Activated CD8-positive, alpha-beta memory T cell treated with anti-CD3 and anti-CD28 coated beads, Interleukin-2, amount 10 ng/mL, durations not matched to agents 7 days and 5 days (primary cell): ENCODE results near the gene PEX1. TPM values are rescaled to one million over a fixed set of nuclear protein-coding genes. Genes with fewer than 3 reads are reported as not detected.

Source experiments
- ATAC-seq: fragments of 150-1000 bp; cut with Tn5 transposase; one replicate; pipeline ENCODE4 v1.10.0; 2021; ENCODE audit warnings: moderate library complexity
- CTCF ChIA-PET: fragments of 350-600 bp; sonication (Branson Sonifier 250); formaldehyde crosslinking; loops from one replicate; lab custom pipeline; 2021; ENCODE audit warnings: antibody characterized with exemption; lab: Charles Lee
- DNase-seq: peaks from one replicate; pipeline ENCODE4 v3.0.0-alpha.2; 2020
- H3K27ac Mint-ChIP-seq: one replicate; pipeline ENCODE4 v1.8.0; 2021; ENCODE audit warnings: mild to moderate bottlenecking, mixed read lengths
- H3K27me3 Mint-ChIP-seq: one replicate; pipeline ENCODE4 v1.8.0; 2021; ENCODE audit warnings: mixed read lengths
- H3K36me3 Mint-ChIP-seq: one replicate; pipeline ENCODE4 v1.8.0; 2021; ENCODE audit warnings: mild to moderate bottlenecking, mixed read lengths
- H3K4me1 Mint-ChIP-seq: one replicate; pipeline ENCODE4 v1.8.0; 2021; ENCODE audit warnings: mixed read lengths
- H3K4me3 Mint-ChIP-seq: one replicate; pipeline ENCODE4 v1.8.0; 2021; ENCODE audit warnings: mild to moderate bottlenecking, moderate library complexity, mixed read lengths
- H3K9me3 Mint-ChIP-seq: one replicate; pipeline ENCODE4 v1.8.0; 2022; ENCODE audit warnings: low read depth, mixed read lengths
- total RNA-seq, 2 experiments: library from RNA; stranded (reverse); gene quantifications; one replicate each; pipeline ENCODE4 v1.2.3, GENCODE V29; 2021

PEX1 gene
- total RNA-seq, 2 experiments from 2014 or later: 16.8 to 18.4 TPM

- Mint-ChIP-seq H3K9me3 (no peaks in the 10 kb centered on the region), H3K4me1 (peaks cover 21% of the 10 kb centered on the region), H3K36me3 (peaks cover 55% of the 10 kb centered on the region), H3K27me3 (no peaks in the 10 kb centered on the region), H3K27ac (no peak overlapping the region), H3K4me3 (no peak overlapping the region)
- DNase-seq (no peak), ATAC-seq (no peak)
- CTCF ChIA-PET: no interaction called here
Observed at GRCh38 chr7:92534572-92534971, 6.3 kb upstream of the PEX1 start.

- peak overlapping the region; percentile 85 for H3K4me3 Mint-ChIP-seq
- peaks cover 36% of the 10 kb centered on the region for H3K4me1 Mint-ChIP-seq
- H3K36me3 Mint-ChIP-seq: peaks cover 24% of the 10 kb centered on the region
- ATAC-seq (no peak), DNase-seq (no peak)
- no peaks in the 10 kb centered on the region for H3K9me3 Mint-ChIP-seq
- no peaks in the 10 kb centered on the region for H3K27me3 Mint-ChIP-seq
- CTCF ChIA-PET: interaction anchor here (0.7 to 2.7 kb wide), 9 partner anchors 16 to 648 kb away, joined by 3 to 24 read pairs (median 6); partner anchors contain the start of genes FAM133B, GATAD1 and MTERF1
- H3K27ac Mint-ChIP-seq: peak overlapping the region; percentile 97
Observed at GRCh38 chr7:92528958-92529264, 591 bp upstream of the PEX1 start.

GRCh38 chr7:92527300-92528187, 776 bp downstream of the PEX1 start:
- peak; percentile 78 for DNase-seq
- Mint-ChIP-seq H3K4me3 (peak overlapping the region; percentile 85), H3K27ac (peak overlapping the region; percentile 88), H3K4me1 (peaks cover 35% of the 10 kb centered on the region), H3K36me3 (peaks cover 14% of the 10 kb centered on the region), H3K9me3 (no peaks in the 10 kb centered on the region), H3K27me3 (no peaks in the 10 kb centered on the region)
- CTCF ChIA-PET: interaction anchor here (1.0 to 2.7 kb wide), 10 partner anchors 9 to 647 kb away, joined by 3 to 24 read pairs (median 6); partner anchors contain the start of genes FAM133B, GATAD1 and MTERF1
- ATAC-seq: peak; percentile 21

GRCh38 chr7:92523110-92523509, 5.2 kb downstream of the PEX1 start:
- Mint-ChIP-seq H3K27me3 (no peaks in the 10 kb centered on the region), H3K36me3 (peaks cover 2% of the 10 kb centered on the region), H3K4me3 (no peak overlapping the region), H3K27ac (no peak overlapping the region), H3K4me1 (peaks cover 15% of the 10 kb centered on the region), H3K9me3 (no peaks in the 10 kb centered on the region)
- DNase-seq (no peak), ATAC-seq (no peak)
- CTCF ChIA-PET: interaction anchor here (1.1 kb wide), 1 partner anchor 27 kb away, joined by 3 read pairs; no protein-coding TSS in a partner anchor

- no peak overlapping the region for H3K27ac Mint-ChIP-seq
- H3K4me3 Mint-ChIP-seq: no peak overlapping the region
- no peaks in the 10 kb centered on the region for H3K27me3 Mint-ChIP-seq
- H3K9me3 Mint-ChIP-seq: no peaks in the 10 kb centered on the region
- H3K36me3 Mint-ChIP-seq: peaks cover 2% of the 10 kb centered on the region
- CTCF ChIA-PET: no interaction called here
- DNase-seq (no peak), ATAC-seq (no peak)
- H3K4me1 Mint-ChIP-seq: no peaks in the 10 kb centered on the region
Observed at GRCh38 chr7:92520024-92520423, 8.3 kb downstream of the PEX1 start.

GRCh38 chr7:92517631-92518030, 10.7 kb downstream of the PEX1 start:
- ATAC-seq (no peak), DNase-seq (no peak)
- CTCF ChIA-PET: no interaction called here
- Mint-ChIP-seq H3K4me1 (no peaks in the 10 kb centered on the region), H3K36me3 (peaks cover 7% of the 10 kb centered on the region), H3K27ac (no peak overlapping the region), H3K27me3 (no peaks in the 10 kb centered on the region), H3K9me3 (no peaks in the 10 kb centered on the region), H3K4me3 (no peak overlapping the region)

- DNase-seq (no peak), ATAC-seq (no peak)
- H3K27me3 Mint-ChIP-seq: no peaks in the 10 kb centered on the region
- peaks cover 6% of the 10 kb centered on the region for H3K36me3 Mint-ChIP-seq
- CTCF ChIA-PET: interaction anchor here (0.8 to 1.4 kb wide), 2 partner anchors 15 to 66 kb away, joined by 3 to 6 read pairs; partner anchors contain the start of genes GATAD1, PEX1 and RBM48
- H3K27ac Mint-ChIP-seq: no peak overlapping the region
- H3K9me3 Mint-ChIP-seq: no peaks in the 10 kb centered on the region
- H3K4me3 Mint-ChIP-seq: no peak overlapping the region
- H3K4me1 Mint-ChIP-seq: no peaks in the 10 kb centered on the region
Observed at GRCh38 chr7:92513167-92513902, 15.0 kb downstream of the PEX1 start.

GRCh38 chr7:92508946-92509345, 19.4 kb downstream of the PEX1 start:
- no peaks in the 10 kb centered on the region for H3K27me3 Mint-ChIP-seq
- H3K4me1 Mint-ChIP-seq: peaks cover 4% of the 10 kb centered on the region
- no peaks in the 10 kb centered on the region for H3K9me3 Mint-ChIP-seq
- H3K36me3 Mint-ChIP-seq: peaks cover 16% of the 10 kb centered on the region
- H3K27ac Mint-ChIP-seq: no peak overlapping the region
- DNase-seq: no peak
- CTCF ChIA-PET: no interaction called here
- ATAC-seq: no peak
- no peak overlapping the region for H3K4me3 Mint-ChIP-seq

GRCh38 chr7:92506363-92506762, 22.0 kb downstream of the PEX1 start:
- Mint-ChIP-seq H3K27ac (no peak overlapping the region), H3K36me3 (peaks cover 17% of the 10 kb centered on the region), H3K4me3 (no peak overlapping the region), H3K27me3 (no peaks in the 10 kb centered on the region), H3K9me3 (no peaks in the 10 kb centered on the region), H3K4me1 (peaks cover 10% of the 10 kb centered on the region)
- CTCF ChIA-PET: interaction anchor here (1.5 kb wide), 1 partner anchor 9 kb away, joined by 3 read pairs; no protein-coding TSS in a partner anchor
- no peak for ATAC-seq
- no peak for DNase-seq

GRCh38 chr7:92504563-92504962, 23.8 kb downstream of the PEX1 start:
- H3K9me3 Mint-ChIP-seq: no peaks in the 10 kb centered on the region
- H3K36me3 Mint-ChIP-seq: peaks cover 25% of the 10 kb centered on the region
- ATAC-seq (no peak), DNase-seq (no peak)
- CTCF ChIA-PET: no interaction called here
- peaks cover 10% of the 10 kb centered on the region for H3K4me1 Mint-ChIP-seq
- H3K27me3 Mint-ChIP-seq: no peaks in the 10 kb centered on the region
- no peak overlapping the region for H3K4me3 Mint-ChIP-seq
- no peak overlapping the region for H3K27ac Mint-ChIP-seq

GRCh38 chr7:92503767-92504166, 24.6 kb downstream of the PEX1 start:
- H3K4me1 Mint-ChIP-seq: peaks cover 16% of the 10 kb centered on the region
- H3K36me3 Mint-ChIP-seq: peaks cover 30% of the 10 kb centered on the region
- H3K27me3 Mint-ChIP-seq: no peaks in the 10 kb centered on the region
- H3K27ac Mint-ChIP-seq: no peak overlapping the region
- DNase-seq (no peak), ATAC-seq (no peak)
- H3K4me3 Mint-ChIP-seq: no peak overlapping the region
- CTCF ChIA-PET: no interaction called here
- H3K9me3 Mint-ChIP-seq: no peaks in the 10 kb centered on the region

- peak overlapping the region; percentile 10 for H3K27ac Mint-ChIP-seq
- DNase-seq: peak; percentile 61
Observed at GRCh38 chr7:92498557-92498956, 29.8 kb downstream of the PEX1 start.

GRCh38 chr7:92496876-92497275, 31.4 kb downstream of the PEX1 start:
- Mint-ChIP-seq H3K27me3 (no peaks in the 10 kb centered on the region), H3K9me3 (no peaks in the 10 kb centered on the region), H3K27ac (no peak overlapping the region), H3K36me3 (peaks cover 30% of the 10 kb centered on the region), H3K4me3 (no peak overlapping the region), H3K4me1 (peaks cover 12% of the 10 kb centered on the region)
- CTCF ChIA-PET: no interaction called here
- ATAC-seq (no peak), DNase-seq (no peak)

More at GRCh38 chr7:92498557-92498956, 29.8 kb downstream of the PEX1 start:
- peak; percentile 81 for ATAC-seq
- CTCF ChIA-PET: interaction anchor here (1.6 kb wide), 1 partner anchor 51 kb away, joined by 6 read pairs; the partner anchor contains the start of gene GATAD1
- Mint-ChIP-seq H3K4me3 (no peak overlapping the region), H3K36me3 (peaks cover 25% of the 10 kb centered on the region), H3K4me1 (peaks cover 15% of the 10 kb centered on the region), H3K9me3 (no peaks in the 10 kb centered on the region), H3K27me3 (no peaks in the 10 kb centered on the region)
